NT2/D1 (cell line): ENCODE data around the gene LMX1B.

ENCODE experiments used
- DNase-seq: peaks from one replicate; pipeline ENCODE4 v3.0.0-alpha.2; 2011; ENCODE audit warnings: low read depth, low spot score
- H3K27me3 ChIP-seq: 2 replicates; pipeline ENCODE4 v1.6.0; 2011; ENCODE audit warnings: mild to moderate bottlenecking; ENCODE audit not compliant: insufficient read length, insufficient read depth
- H3K36me3 ChIP-seq: 2 replicates; pipeline ENCODE4 v1.6.1; 2011; ENCODE audit warnings: mild to moderate bottlenecking, low read length, mixed read lengths; ENCODE audit not compliant: insufficient read depth, insufficient read length
- H3K4me1 ChIP-seq: 2 replicates; pipeline ENCODE4 v1.5.1; 2011; ENCODE audit not compliant: insufficient read depth, insufficient read length
- H3K4me3 ChIP-seq: 2 replicates; pipeline ENCODE4 v1.5.1; 2011; ENCODE audit warnings: low read depth; ENCODE audit not compliant: insufficient read length
- H3K9ac ChIP-seq: 2 replicates; pipeline ENCODE4 v1.6.0; 2011; ENCODE audit warnings: low read depth; ENCODE audit not compliant: insufficient read length
- H3K9me3 ChIP-seq: 2 replicates; pipeline ENCODE4 v1.5.1; 2011; ENCODE audit warnings: mild to moderate bottlenecking, low read length; ENCODE audit not compliant: insufficient read depth
- SUZ12 ChIP-seq: IDR thresholded peaks from 2 replicates; pipeline ENCODE4 v1.6.1; 2011; ENCODE audit not compliant: insufficient read length, insufficient read depth; ENCODE audit errors: extremely low read depth
- YY1 ChIP-seq: IDR thresholded peaks from 2 replicates; pipeline ENCODE4 v1.6.1; 2011; ENCODE audit not compliant: insufficient read length, insufficient read depth
- ZNF274 ChIP-seq: IDR thresholded peaks from 2 replicates; pipeline ENCODE4 v1.6.1; 2011; ENCODE audit warnings: mild to moderate bottlenecking, low read depth, low read length

LMX1B gene

GRCh38 chr9:126589349-126589748 lies 24.4 kb upstream of the LMX1B start:
- peaks cover 8% of the 10 kb centered on the region for H3K27me3 ChIP-seq
- peaks cover 9% of the 10 kb centered on the region for H3K4me1 ChIP-seq
- no peak for TF ChIP-seq SUZ12
- no peak for TF ChIP-seq ZNF274
- TF ChIP-seq YY1 = no peak
- H3K9me3 ChIP-seq = peaks cover 4% of the 10 kb centered on the region; the same call in 1 of the 2 replicates
- no peak for DNase-seq
- H3K36me3 ChIP-seq = no peaks in the 10 kb centered on the region
- no peak overlapping the region for H3K9ac ChIP-seq
- H3K4me3 ChIP-seq = no peak overlapping the region

- peaks cover 7% of the 10 kb centered on the region; the same call in 1 of the 2 replicates for H3K9me3 ChIP-seq
- no peak for TF ChIP-seq SUZ12
- peaks cover 8% of the 10 kb centered on the region for H3K27me3 ChIP-seq
- DNase-seq = no peak
- no peak overlapping the region for H3K4me3 ChIP-seq
- peaks cover 7% of the 10 kb centered on the region for H3K4me1 ChIP-seq
- H3K9ac ChIP-seq = no peak overlapping the region
- H3K36me3 ChIP-seq = no peaks in the 10 kb centered on the region
Measured at GRCh38 chr9:126591083-126591482, 22.6 kb upstream of the LMX1B start.

DNA sequence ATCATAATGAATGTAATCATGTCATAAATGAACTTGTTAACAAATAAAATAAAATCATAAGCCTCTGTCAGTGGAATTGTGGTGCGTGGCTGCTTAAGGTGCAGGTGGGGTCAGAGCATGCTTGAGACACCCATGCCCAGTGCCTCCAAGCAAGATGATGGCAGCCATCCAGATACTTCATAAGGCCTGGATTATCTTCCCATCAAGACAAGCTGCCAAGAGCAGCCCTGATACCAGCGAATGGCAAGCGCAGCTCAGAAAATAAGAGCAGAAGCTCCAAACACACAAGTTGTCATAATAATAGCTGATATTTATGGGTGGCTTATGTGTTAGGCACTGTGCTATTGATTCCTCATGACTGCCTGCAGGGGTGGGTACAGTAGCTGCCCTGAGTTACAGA lies 21.8 kb upstream of the LMX1B start:
- Histone ChIP-seq H3K9me3 (peaks cover 8% of the 10 kb centered on the region; the same call in 1 of the 2 replicates), H3K27me3 (peaks cover 5% of the 10 kb centered on the region), H3K4me1 (peaks cover 5% of the 10 kb centered on the region), H3K9ac (no peak overlapping the region), H3K36me3 (no peaks in the 10 kb centered on the region), H3K4me3 (no peak overlapping the region)
- TF ChIP-seq SUZ12 (no peak), ZNF274 (no peak), YY1 (no peak)
- no peak for DNase-seq

DNA sequence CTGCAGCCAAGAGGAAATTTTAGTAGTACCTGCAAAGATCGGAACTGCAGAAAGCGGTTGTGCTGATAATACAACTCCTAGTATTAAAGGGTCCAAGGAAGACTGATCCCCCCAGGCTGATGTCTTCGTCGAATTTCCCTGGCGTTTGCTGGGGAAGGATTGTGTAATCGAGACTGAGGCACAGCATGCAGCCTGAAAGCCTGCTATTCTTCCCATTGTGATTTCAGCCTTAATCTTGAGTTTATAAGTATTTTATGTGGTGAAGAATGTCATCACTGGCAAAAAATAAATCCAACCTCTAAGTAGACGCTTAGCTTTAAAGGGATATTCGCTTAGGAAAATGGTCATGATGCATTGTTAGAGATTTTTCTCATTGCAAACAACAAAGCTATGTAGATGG lies 21.3 kb upstream of the LMX1B start:
- Histone ChIP-seq H3K27me3 (peaks cover 5% of the 10 kb centered on the region), H3K9me3 (peaks cover 8% of the 10 kb centered on the region; the same call in 1 of the 2 replicates), H3K4me1 (peaks cover 5% of the 10 kb centered on the region), H3K4me3 (no peak overlapping the region), H3K36me3 (no peaks in the 10 kb centered on the region), H3K9ac (no peak overlapping the region)
- TF ChIP-seq SUZ12 = no peak
- TF ChIP-seq YY1 = no peak
- no peak for TF ChIP-seq ZNF274
- DNase-seq = no peak

- Histone ChIP-seq H3K4me3 (no peak overlapping the region), H3K4me1 (no peaks in the 10 kb centered on the region), H3K36me3 (no peaks in the 10 kb centered on the region), H3K9me3 (peaks cover 7% of the 10 kb centered on the region; the same call in 1 of the 2 replicates), H3K9ac (no peak overlapping the region), H3K27me3 (peaks cover 3% of the 10 kb centered on the region)
- TF ChIP-seq SUZ12 (no peak), YY1 (no peak), ZNF274 (no peak)
- no peak for DNase-seq
Measured at GRCh38 chr9:126595982-126596381, 17.7 kb upstream of the LMX1B start.

DNA sequence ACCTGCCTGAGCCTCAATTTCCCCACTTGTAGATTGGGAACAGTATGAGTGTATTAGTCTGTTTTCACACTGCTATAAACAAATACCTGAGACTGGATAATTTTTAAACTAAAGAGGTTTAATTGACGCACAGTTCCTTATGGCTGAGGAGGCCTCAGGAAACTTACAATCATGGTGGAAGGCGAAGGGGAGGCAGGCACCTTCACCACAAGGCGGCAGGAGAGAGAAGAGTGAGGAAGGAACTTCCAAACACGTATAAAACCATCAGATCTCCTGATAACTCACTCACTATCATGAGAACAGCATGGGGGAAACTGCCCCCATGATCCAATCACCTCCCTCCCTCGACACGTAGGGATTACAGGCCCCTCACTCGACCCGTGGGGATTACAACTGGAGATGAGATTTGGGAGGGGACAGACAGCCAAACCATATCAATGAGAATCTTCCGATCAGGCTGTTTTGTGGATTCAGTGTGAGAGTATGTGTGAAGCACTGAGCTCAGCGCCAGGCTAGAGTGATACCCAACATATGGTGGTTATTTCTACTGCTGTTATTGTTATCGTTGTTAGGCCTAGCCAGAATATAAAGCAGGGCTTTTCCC lies 14.6 kb upstream of the LMX1B start:
- no peak overlapping the region for H3K4me3 ChIP-seq
- TF ChIP-seq YY1 (no peak), ZNF274 (no peak), SUZ12 (no peak)
- no peaks in the 10 kb centered on the region for H3K4me1 ChIP-seq
- peaks cover 4% of the 10 kb centered on the region; the same call in 1 of the 2 replicates for H3K9me3 ChIP-seq
- peaks cover 9% of the 10 kb centered on the region for H3K27me3 ChIP-seq
- H3K36me3 ChIP-seq = no peaks in the 10 kb centered on the region
- H3K9ac ChIP-seq = no peak overlapping the region
- no peak for DNase-seq

GRCh38 chr9:126604059-126605055 lies 9.4 kb upstream of the LMX1B start:
- Histone ChIP-seq H3K4me1 (no peaks in the 10 kb centered on the region), H3K36me3 (no peaks in the 10 kb centered on the region), H3K9ac (no peak overlapping the region), H3K9me3 (no peaks in the 10 kb centered on the region), H3K4me3 (no peak overlapping the region), H3K27me3 (peaks cover 46% of the 10 kb centered on the region)
- TF ChIP-seq SUZ12 (no peak), ZNF274 (no peak), YY1 (no peak)
- no peak for DNase-seq
